ENCODE measurements around the gene SHROOM2. TPM values are rescaled to one million over a fixed set of nuclear protein-coding genes. Genes with fewer than 3 reads are reported as not detected.
A peak's percentile ranks its signal among the peaks of the same experiment; 100 is the strongest.

The SHROOM2 gene
- total and polyA plus RNA-seq, 4 donors, result 3.0 to 15.5 (median 5.0) TPM

DNA sequence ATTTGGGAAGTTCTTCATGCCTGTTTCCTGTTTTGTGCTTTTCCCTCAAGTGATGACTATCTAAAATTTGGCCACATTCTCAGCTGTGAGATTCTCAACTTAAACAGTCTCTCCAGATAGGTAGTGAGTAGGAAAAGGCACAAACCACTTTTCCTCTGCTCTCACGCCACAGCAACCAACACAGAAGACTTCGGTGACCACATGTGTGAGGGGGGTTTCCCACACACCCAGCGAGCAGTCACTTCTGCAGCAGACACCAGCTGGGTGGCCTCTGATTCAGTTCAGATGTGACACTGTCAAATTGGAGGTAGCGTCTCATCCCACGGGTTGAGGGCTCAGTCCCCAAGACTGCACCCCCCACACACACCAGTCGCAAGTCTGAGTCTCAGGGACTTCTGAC is 155.9 kb downstream of the SHROOM2 start:
- H3K27ac ChIP-seq (ENCODE audit: low read depth in 1 of 2, low read length in 1 of 2), result no peak overlapping the region
- H3K4me3 ChIP-seq, result no peak overlapping the region
- 40 to 71% methylated on average over 6 of the region's 6 CpGs for WGBS, 2 donors
- H3K9ac ChIP-seq (ENCODE audit: insufficient read depth in 1 of 2, low read length in 2 of 2), result no peak overlapping the region
- ATAC-seq (ENCODE audit: insufficient read depth, low FRiP score), result no peak
- peaks cover 0 to 13% (median 9%) of the 10 kb centered on the region in 4 donors for H3K36me3 ChIP-seq (ENCODE audit: control insufficient read depth in 4 of 4, insufficient read depth in 4 of 4, low read length in 4 of 4)
- peaks cover 0 to 5% (median 0%) of the 10 kb centered on the region in 4 donors for H3K9me3 ChIP-seq (ENCODE audit: control insufficient read depth in 4 of 4, insufficient read depth in 3 of 4, low read length in 3 of 4)
- no peaks in the 10 kb centered on the region for H3K4me1 ChIP-seq (ENCODE audit: control insufficient read depth in 5 of 5, insufficient read depth in 5 of 5, low read length in 5 of 5)
- TF ChIP-seq, protein P1, sequence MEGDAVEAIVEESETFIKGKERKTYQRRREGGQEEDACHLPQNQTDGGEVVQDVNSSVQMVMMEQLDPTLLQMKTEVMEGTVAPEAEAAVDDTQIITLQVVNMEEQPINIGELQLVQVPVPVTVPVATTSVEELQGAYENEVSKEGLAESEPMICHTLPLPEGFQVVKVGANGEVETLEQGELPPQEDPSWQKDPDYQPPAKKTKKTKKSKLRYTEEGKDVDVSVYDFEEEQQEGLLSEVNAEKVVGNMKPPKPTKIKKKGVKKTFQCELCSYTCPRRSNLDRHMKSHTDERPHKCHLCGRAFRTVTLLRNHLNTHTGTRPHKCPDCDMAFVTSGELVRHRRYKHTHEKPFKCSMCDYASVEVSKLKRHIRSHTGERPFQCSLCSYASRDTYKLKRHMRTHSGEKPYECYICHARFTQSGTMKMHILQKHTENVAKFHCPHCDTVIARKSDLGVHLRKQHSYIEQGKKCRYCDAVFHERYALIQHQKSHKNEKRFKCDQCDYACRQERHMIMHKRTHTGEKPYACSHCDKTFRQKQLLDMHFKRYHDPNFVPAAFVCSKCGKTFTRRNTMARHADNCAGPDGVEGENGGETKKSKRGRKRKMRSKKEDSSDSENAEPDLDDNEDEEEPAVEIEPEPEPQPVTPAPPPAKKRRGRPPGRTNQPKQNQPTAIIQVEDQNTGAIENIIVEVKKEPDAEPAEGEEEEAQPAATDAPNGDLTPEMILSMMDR (IDR thresholded peaks at IDR 0.05; ENCODE audit: control extremely low read depth, extremely low read depth), result no peak
- no peak for DNase-seq
- peaks cover 0 to 5% (median 0%) of the 10 kb centered on the region in 3 donors for H3K27me3 ChIP-seq (ENCODE audit: control insufficient read depth in 3 of 3, insufficient read depth in 3 of 3, low read length in 2 of 3)

DNA sequence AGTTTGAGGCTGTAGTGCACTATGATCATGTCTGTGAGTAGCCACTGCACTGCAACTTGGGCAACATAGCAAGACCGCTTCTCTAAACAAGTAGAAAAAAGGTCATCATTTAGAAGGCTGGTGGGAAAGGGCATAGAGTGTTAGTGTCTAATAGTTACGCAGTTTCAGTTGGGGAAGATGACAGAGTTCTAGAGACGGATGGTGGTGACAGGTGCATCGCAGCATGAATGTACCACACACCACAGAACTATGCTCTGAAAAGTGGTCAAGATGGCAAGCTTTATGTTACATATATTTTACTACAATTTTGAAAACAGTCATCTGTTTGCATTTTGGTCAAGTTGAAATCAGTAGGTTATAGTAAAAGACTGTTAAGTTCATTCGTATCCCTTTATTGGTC is 157.2 kb downstream of the SHROOM2 start:
- DNase-seq (no peak), ATAC-seq (ENCODE audit: insufficient read depth, low FRiP score) (no peak)
- no peaks in the 10 kb centered on the region for H3K4me1 ChIP-seq (ENCODE audit: control insufficient read depth in 5 of 5, insufficient read depth in 5 of 5, low read length in 5 of 5)
- H3K9ac ChIP-seq (ENCODE audit: insufficient read depth in 1 of 2, low read length in 2 of 2), result no peak overlapping the region
- 89 to 92% methylated on average over 5 of the region's 5 CpGs for WGBS, 2 donors
- peaks cover 0 to 10% (median 0%) of the 10 kb centered on the region in 3 donors for H3K27me3 ChIP-seq (ENCODE audit: control insufficient read depth in 3 of 3, insufficient read depth in 3 of 3, low read length in 2 of 3)
- TF ChIP-seq, protein P1 (IDR thresholded peaks at IDR 0.05; ENCODE audit: control extremely low read depth, extremely low read depth), result no peak
- peaks cover 0 to 13% (median 9%) of the 10 kb centered on the region in 4 donors for H3K36me3 ChIP-seq (ENCODE audit: control insufficient read depth in 4 of 4, insufficient read depth in 4 of 4, low read length in 4 of 4)
- peaks cover 0 to 5% (median 0%) of the 10 kb centered on the region in 4 donors for H3K9me3 ChIP-seq (ENCODE audit: control insufficient read depth in 4 of 4, insufficient read depth in 3 of 4, low read length in 3 of 4)
- H3K4me3 ChIP-seq, result no peak overlapping the region
- H3K27ac ChIP-seq (ENCODE audit: low read depth in 1 of 2, low read length in 1 of 2), result no peak overlapping the region

DNA sequence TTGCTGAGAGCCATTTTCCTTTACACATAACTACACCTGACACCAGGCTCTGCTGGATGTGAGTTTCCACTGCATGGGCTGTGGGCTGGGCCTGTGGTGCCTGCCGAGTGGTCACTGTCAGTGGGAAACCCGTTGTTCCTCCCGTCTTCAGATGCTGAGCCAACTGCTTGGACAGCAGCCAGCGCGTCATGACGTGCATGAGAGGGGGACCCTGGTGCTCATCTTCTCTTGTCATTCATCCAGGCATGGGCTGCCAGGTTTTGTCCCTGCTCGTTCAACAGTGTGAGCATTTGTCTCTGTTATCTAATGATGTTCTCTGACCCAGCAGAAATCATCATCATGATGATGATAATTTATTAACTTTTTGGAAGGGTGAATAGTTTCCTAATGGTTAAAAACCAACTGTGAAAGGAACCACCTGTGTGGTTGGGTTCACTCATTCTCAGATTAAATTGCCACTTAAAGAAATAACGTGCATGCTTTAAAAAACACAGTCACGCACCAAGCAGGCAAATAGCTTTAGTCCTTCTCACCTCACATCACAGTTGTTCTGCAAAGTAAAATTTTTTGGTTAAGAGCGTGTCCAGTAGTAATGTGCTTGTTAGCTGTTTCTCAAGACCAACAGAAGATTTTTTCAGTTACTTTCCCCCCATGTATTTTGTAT is 161.0 kb downstream of the SHROOM2 start:
- H3K4me1 ChIP-seq (ENCODE audit: control insufficient read depth in 5 of 5, insufficient read depth in 5 of 5, low read length in 5 of 5), result no peaks in the 10 kb centered on the region
- no peak for ATAC-seq (ENCODE audit: insufficient read depth, low FRiP score)
- no peak overlapping the region for H3K9ac ChIP-seq (ENCODE audit: insufficient read depth in 1 of 2, low read length in 2 of 2)
- H3K4me3 ChIP-seq, result no peak overlapping the region
- H3K9me3 ChIP-seq (ENCODE audit: control insufficient read depth in 4 of 4, insufficient read depth in 3 of 4, low read length in 3 of 4), result peaks cover 0 to 3% (median 0%) of the 10 kb centered on the region in 4 donors
- peaks cover 0 to 5% (median 2%) of the 10 kb centered on the region in 3 donors for H3K27me3 ChIP-seq (ENCODE audit: control insufficient read depth in 3 of 3, insufficient read depth in 3 of 3, low read length in 2 of 3)
- TF ChIP-seq, protein P1 (IDR thresholded peaks at IDR 0.05; ENCODE audit: control extremely low read depth, extremely low read depth), result no peak
- H3K27ac ChIP-seq (ENCODE audit: low read depth in 1 of 2, low read length in 1 of 2), result no peak overlapping the region
- peaks cover 0 to 9% (median under 1%) of the 10 kb centered on the region in 4 donors for H3K36me3 ChIP-seq (ENCODE audit: control insufficient read depth in 4 of 4, insufficient read depth in 4 of 4, low read length in 4 of 4)
- DNase-seq, result peak in 1 of 3 donors; percentile 11
- 71% methylated on average over 8 to 10 of the region's 10 CpGs for WGBS, 2 donors
